Mesodermal cell (in vitro differentiated cells): ENCODE results near the gene ROMO1.
"Not testable (repeated sequence)": the region's sequence is repeated elsewhere in the genome, so short reads cannot be mapped to it uniquely, and the experiment has no call there.

Experiments used
- H3K27ac ChIP-seq: 2 replicates; pipeline ENCODE4 v1.7.0; 2013; ENCODE audit warnings: mild to moderate bottlenecking, low read depth, low read length, moderate library complexity; ENCODE audit not compliant: severe bottlenecking
- H3K36me3 ChIP-seq: 2 replicates; pipeline ENCODE4 v1.7.1; 2013; ENCODE audit warnings: mild to moderate bottlenecking, low read length, moderate library complexity; ENCODE audit not compliant: control insufficient read depth, insufficient read depth
- H3K4me1 ChIP-seq: one replicate; pipeline ENCODE4 v1.7.1; 2013; ENCODE audit warnings: mild to moderate bottlenecking, low read length; ENCODE audit not compliant: insufficient read depth, control insufficient read depth, poor library complexity, severe bottlenecking
- H3K4me3 ChIP-seq: 2 replicates; pipeline ENCODE4 v1.7.0; 2013; ENCODE audit warnings: low read length, control low read depth, mild to moderate bottlenecking; ENCODE audit not compliant: insufficient read depth, poor library complexity, severe bottlenecking; ENCODE audit errors: extremely low read depth
- H3K9me3 ChIP-seq: 2 replicates; pipeline ENCODE4 v1.7.1; 2013; ENCODE audit warnings: mild to moderate bottlenecking, low read length, moderate library complexity; ENCODE audit not compliant: control insufficient read depth
- WGBS, 2 experiments: methylation state at CpG; one replicate each; pipeline ENCODE4 v1.1.5; 2013; ENCODE audit warnings: missing lambda C conversion rate in 2 of 2; ENCODE audit not compliant: insufficient coverage in 2 of 2; 5-methylcytosine and 5-hydroxymethylcytosine counted together

Gene ROMO1

DNA sequence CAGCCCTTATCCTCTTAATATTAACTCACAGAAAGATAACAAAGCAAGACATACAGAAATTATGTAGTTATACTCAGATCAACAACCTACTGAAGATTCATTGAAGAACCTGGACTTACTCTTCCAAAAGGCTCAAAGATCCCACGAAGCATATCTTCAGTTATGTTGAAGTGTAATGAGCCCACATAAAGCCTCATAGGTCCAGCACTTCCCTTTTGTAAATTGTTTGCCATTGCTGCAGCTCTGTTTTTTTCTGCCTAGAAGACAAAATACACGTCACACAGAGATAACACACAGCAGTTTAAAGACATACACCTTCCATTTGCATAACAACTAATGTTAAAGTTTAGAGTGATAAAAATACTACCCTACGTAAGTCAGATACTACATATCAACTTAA is 22.4 kb downstream of the ROMO1 start:
- Histone ChIP-seq H3K9me3 (no peaks in the 10 kb centered on the region), H3K36me3 (peaks cover 98% of the 10 kb centered on the region), H3K27ac (no peak overlapping the region), H3K4me3 (no peak overlapping the region), H3K4me1 (no peaks in the 10 kb centered on the region)
- WGBS, 2 experiments = 100% methylated on average over 2 of the region's 3 CpGs; no CpG with 5 or more reads in 1 of the 2 experiments

DNA sequence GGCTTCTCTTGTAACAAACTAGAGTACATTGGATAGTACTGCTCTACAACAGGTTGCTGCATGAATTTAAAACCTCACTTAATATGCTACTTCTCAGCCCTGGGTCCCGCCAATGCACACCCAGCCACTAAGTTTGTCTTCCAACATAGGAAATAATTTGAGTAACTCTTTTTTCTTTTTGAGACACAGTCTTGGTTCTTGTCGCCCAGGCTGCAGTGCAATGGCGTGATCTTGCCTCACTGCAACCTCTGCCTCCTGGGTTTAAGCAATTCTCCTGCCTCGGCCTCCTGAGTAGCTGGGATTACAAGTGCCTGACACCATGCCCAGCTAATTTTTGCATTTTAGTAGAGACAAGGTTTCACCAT is 24.1 kb downstream of the ROMO1 start:
- WGBS, 2 experiments = 98 to 100% methylated on average over 3 of the region's 4 CpGs

DNA sequence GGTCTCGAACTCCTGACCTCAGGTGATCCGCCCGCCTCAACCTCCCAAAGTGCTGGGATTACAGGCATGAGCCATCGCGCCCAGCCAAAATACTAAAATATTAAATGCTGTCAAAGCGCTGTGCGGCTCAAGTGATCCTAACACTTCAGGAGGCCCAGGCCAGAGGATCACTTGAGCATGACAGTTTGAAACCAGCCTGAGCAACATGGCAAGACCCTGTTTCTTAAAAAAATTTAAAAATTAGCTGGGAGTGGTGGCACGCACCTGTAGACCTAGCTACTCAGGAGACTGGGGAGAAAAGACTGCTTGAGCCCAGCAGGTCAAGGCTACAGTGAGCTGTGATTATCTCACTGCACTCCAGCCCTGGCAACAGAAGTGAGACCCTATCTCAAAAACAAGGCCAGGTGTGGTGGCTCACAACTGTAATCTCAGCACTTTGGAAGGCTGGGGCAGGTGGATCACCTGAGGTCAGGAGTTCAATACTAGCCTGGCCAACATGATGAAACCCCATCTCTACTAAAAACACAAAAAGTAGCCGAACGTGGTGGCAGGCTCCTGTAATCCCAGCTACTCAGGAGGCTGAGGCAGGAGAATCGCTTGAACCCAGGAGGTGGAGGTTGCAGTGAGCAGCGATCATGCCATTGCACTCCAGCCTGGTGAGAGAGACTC is 24.6 kb downstream of the ROMO1 start:
- H3K4me3 ChIP-seq, H3K9me3 ChIP-seq, H3K4me1 ChIP-seq, H3K27ac ChIP-seq: not testable (repeated sequence)
- 91 to 96% methylated on average over 7 to 8 of the region's 12 CpGs for WGBS, 2 experiments
- peaks cover 99% of the 10 kb centered on the region for H3K36me3 ChIP-seq

More for the DNA sequence above, 24.1 kb downstream of the ROMO1 start:
- H3K9me3 ChIP-seq, H3K4me3 ChIP-seq, H3K27ac ChIP-seq, H3K4me1 ChIP-seq: not testable (repeated sequence)
- H3K36me3 ChIP-seq = peaks cover 99% of the 10 kb centered on the region

GRCh38 chr20:35724321-35725230 is 25.4 kb downstream of the ROMO1 start:
- Histone ChIP-seq H3K27ac (no peak overlapping the region), H3K9me3 (no peaks in the 10 kb centered on the region), H3K4me3 (no peak overlapping the region), H3K4me1 (no peaks in the 10 kb centered on the region), H3K36me3 (peaks cover 98% of the 10 kb centered on the region)
- 93 to 97% methylated on average over 7 to 9 of the region's 13 CpGs for WGBS, 2 experiments

GRCh38 chr20:35726842-35727711 is 27.9 kb downstream of the ROMO1 start:
- peaks cover 98% of the 10 kb centered on the region for H3K36me3 ChIP-seq
- WGBS, 2 experiments = 98 to 100% methylated on average over 12 to 13 of the region's 20 CpGs

DNA sequence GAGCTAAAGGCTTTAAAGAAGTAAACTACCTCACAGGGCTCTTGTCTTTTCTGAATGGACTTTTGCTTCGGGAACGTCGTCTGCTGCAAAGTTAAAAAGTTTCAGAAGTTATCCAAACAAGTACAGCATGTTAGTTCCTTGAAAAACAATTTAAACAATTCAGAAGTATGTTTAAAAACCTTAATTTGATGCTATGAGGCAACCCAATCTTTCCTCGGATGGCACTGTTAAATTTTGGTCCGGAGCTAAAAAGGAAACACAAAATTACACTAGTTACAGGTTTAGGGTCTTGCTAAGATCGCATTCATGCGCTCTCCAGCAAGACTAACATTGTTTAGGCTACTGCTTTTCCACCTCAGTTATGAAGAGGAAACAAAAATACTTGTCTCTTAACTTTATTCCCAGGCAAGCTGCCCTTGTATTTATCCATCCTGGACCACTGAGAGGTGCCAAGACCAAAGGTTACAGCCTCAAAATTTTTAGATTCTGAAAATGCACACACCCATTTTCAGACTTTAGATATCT is 30.1 kb downstream of the ROMO1 start:
- Histone ChIP-seq H3K4me3 (no peak overlapping the region), H3K9me3 (no peaks in the 10 kb centered on the region), H3K4me1 (no peaks in the 10 kb centered on the region), H3K27ac (no peak overlapping the region), H3K36me3 (peaks cover 99% of the 10 kb centered on the region)
- WGBS, 2 experiments = 92 to 100% methylated on average over 4 to 7 of the region's 7 CpGs

More at GRCh38 chr20:35726842-35727711, 27.9 kb downstream of the ROMO1 start:
- Histone ChIP-seq H3K4me3 (no peak overlapping the region), H3K4me1 (no peaks in the 10 kb centered on the region), H3K9me3 (no peaks in the 10 kb centered on the region), H3K27ac (no peak overlapping the region)

- H3K36me3 ChIP-seq = peaks cover 99% of the 10 kb centered on the region
- H3K4me3 ChIP-seq = no peak overlapping the region
- no peaks in the 10 kb centered on the region for H3K9me3 ChIP-seq
- H3K4me1 ChIP-seq = no peaks in the 10 kb centered on the region
- WGBS, 2 experiments = 90 to 100% methylated on average over 1 of the region's 2 CpGs
- no peak overlapping the region for H3K27ac ChIP-seq
Observed at GRCh38 chr20:35729836-35730582, 30.8 kb downstream of the ROMO1 start.

GRCh38 chr20:35730583-35731468 is 31.6 kb downstream of the ROMO1 start:
- Histone ChIP-seq H3K4me3 (no peak overlapping the region), H3K36me3 (peaks cover 99% of the 10 kb centered on the region), H3K27ac (no peak overlapping the region), H3K4me1 (no peaks in the 10 kb centered on the region), H3K9me3 (no peaks in the 10 kb centered on the region)
- 94 to 100% methylated on average over 2 of the region's 4 CpGs for WGBS, 2 experiments

DNA sequence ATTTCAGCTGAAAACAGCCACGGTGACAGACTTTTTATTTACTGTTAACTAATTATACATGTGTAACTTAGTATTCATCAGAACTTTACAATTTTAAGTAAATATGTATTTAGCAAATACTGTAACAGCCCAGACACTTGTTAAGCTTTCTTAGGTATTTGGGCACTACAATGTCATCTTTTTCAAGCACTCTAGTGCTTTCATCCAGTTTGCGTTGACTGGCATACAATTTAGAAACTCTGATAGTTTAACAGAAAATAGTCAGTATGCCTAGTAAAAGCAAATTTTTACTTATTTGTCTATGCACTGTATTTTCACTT is 32.2 kb downstream of the ROMO1 start:
- WGBS, 2 experiments = 100% methylated on average over 1 of the region's 2 CpGs; no CpG with 5 or more reads in 1 of the 2 experiments
- Histone ChIP-seq H3K36me3 (peaks cover 99% of the 10 kb centered on the region), H3K27ac (no peak overlapping the region), H3K9me3 (no peaks in the 10 kb centered on the region), H3K4me3 (no peak overlapping the region), H3K4me1 (no peaks in the 10 kb centered on the region)
